ENCODE data around the gene LRRC56. TPM values are rescaled to one million over a fixed set of nuclear protein-coding genes. Genes with fewer than 3 reads are reported as not detected.

Gene LRRC56
- polyA plus RNA-seq, 1 experiment, result 1.5 TPM

DNA sequence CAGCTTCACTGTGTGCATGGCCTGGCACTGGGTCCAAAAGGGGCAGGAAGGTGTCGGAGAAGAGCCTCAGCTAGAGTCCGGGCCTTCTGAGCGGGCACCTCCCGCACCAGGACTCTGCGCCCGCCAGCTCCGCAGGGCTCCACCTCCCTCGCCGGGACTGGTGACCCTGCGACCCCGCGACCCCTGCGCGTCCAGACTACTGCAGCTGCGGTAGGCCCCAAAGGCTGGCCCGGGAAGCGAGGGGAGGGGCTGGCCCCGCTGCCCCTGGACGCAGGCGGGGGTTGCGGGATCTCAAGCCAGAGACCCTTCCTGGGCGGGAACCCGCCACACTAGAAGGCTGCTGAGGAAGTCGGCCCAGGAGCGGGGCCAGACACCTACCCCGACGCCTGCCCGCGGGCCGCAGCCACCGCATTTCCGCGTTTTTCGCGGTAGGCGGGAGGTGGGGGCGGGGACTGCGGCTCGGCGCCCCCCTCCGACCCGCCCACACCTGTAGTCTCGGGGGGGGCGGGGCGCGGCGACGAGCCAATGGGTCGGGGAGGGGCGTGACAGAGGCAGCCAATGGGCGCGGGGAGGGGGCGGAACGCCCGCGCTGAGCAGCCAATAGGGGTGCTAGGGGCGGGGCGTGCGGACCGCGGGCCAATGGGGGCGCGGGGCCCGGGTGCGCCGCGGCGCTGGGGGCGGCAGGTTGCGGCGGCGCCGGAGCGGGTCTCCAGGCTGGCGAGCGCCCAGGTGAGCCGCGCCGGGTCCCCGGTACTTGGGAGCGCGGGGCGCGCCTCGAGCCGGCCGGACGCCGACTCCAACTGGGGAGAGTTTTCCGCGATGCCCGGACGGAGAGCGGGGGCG lies 23.2 kb downstream of the LRRC56 start, which contains the start of the genes LMNTD2 and RASSF7:
Gene LMNTD2, minus strand, starts transcription at position 434 of the 843 bp plus-strand sequence. Its CDS starts 22 bp downstream, at position 412.
Gene RASSF7, plus strand, starts transcription at position 666 of the 843 bp plus-strand sequence. CDS start 799 bp downstream, outside the sequence.
- no peak for DNase-seq (ENCODE audit: low read depth)
- CTCF ChIA-PET, result interaction anchor here (1.3 kb wide), 1 partner anchor 163 kb away, joined by 5 read pairs; no protein-coding TSS in a partner anchor
- Histone ChIP-seq H3K36me3 (ENCODE audit: control insufficient read depth, insufficient read depth, low read length) (peaks cover 8% of the 10 kb centered on the region), H3K27me3 (ENCODE audit: control insufficient read depth, insufficient read depth, low read length) (peaks cover 13% of the 10 kb centered on the region), H3K4me3 (ENCODE audit: low read depth, low read length) (peak within 1 kb of the TSS; percentile 67)
- POLR2A ChIA-PET, result no interaction called here
- TF ChIP-seq CTCF (IDR thresholded peaks at IDR 0.05; ENCODE audit: insufficient read depth, low read depth, low read length), result no peak

GRCh38 chr11:561148-562003 lies 24.0 kb downstream of the LRRC56 start:
- ChIA-PET CTCF (no interaction called here), POLR2A (no interaction called here)
- H3K4me3 ChIP-seq (ENCODE audit: low read depth, low read length), result peak overlapping the region; percentile 60
- H3K27me3 ChIP-seq (ENCODE audit: control insufficient read depth, insufficient read depth, low read length), result peaks cover 12% of the 10 kb centered on the region
- no peak for DNase-seq (ENCODE audit: low read depth)
- peaks cover 16% of the 10 kb centered on the region for H3K36me3 ChIP-seq (ENCODE audit: control insufficient read depth, insufficient read depth, low read length)
- no peak for TF ChIP-seq CTCF (IDR thresholded peaks at IDR 0.05; ENCODE audit: insufficient read depth, low read depth, low read length)

- Histone ChIP-seq H3K4me3 (ENCODE audit: low read depth, low read length) (peak overlapping the region; percentile 60; the same call in 1 of the 2 replicates), H3K36me3 (ENCODE audit: control insufficient read depth, insufficient read depth, low read length) (peaks cover 19% of the 10 kb centered on the region), H3K27me3 (ENCODE audit: control insufficient read depth, insufficient read depth, low read length) (peaks cover 5% of the 10 kb centered on the region)
- ChIA-PET CTCF (no interaction called here), POLR2A (interaction anchor here (0.5 kb wide), 1 partner anchor 258 kb away, joined by 22 read pairs; no protein-coding TSS in a partner anchor)
- no peak for TF ChIP-seq CTCF (IDR thresholded peaks at IDR 0.05; ENCODE audit: insufficient read depth, low read depth, low read length)
- DNase-seq (ENCODE audit: low read depth), result no peak
Observed at GRCh38 chr11:562046-562645, 24.8 kb downstream of the LRRC56 start.

DNA sequence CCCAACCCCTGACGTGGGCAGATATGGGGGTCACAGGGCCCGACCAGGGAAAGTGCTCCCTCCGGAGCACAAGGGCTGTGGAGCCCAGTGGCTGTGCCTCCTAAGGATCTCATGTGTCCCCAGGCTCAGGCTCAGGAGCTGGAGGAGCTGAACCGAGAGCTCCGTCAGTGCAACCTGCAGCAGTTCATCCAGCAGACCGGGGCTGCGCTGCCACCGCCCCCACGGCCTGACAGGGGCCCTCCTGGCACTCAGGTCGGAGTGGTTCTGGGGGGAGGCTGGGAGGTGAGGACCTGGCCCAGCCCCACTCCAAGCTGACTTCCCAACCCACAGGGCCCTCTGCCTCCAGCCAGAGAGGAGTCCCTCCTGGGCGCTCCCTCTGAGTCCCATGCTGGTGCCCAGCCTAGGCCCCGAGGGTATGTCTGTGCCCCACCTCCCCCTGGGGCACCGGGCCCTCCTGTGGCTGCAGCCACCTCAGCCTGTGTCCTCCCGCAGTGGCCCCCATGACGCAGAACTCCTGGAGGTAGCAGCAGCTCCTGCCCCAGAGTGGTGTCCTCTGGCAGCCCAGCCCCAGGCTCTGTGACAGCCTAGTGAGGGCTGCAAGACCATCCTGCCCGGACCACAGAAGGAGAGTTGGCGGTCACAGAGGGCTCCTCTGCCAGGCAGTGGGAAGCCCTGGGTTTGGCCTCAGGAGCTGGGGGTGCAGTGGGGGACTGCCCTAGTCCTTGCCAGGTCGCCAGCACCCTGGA lies 25.9 kb downstream of the LRRC56 start:
- H3K4me3 ChIP-seq (ENCODE audit: low read depth, low read length), result no peak overlapping the region
- no peak for TF ChIP-seq CTCF (IDR thresholded peaks at IDR 0.05; ENCODE audit: insufficient read depth, low read depth, low read length)
- H3K36me3 ChIP-seq (ENCODE audit: control insufficient read depth, insufficient read depth, low read length), result peaks cover 22% of the 10 kb centered on the region
- POLR2A ChIA-PET, result interaction anchor here (0.5 to 3.2 kb wide), 4 partner anchors 12 to 259 kb away, joined by 3 to 22 read pairs (median 12); partner anchors contain the start of genes DEAF1 and PHRF1
- H3K27me3 ChIP-seq (ENCODE audit: control insufficient read depth, insufficient read depth, low read length), result no peaks in the 10 kb centered on the region
- CTCF ChIA-PET, result interaction anchor here (0.8 to 3.1 kb wide), 3 partner anchors 8 to 165 kb away, joined by 4 to 13 read pairs (median 5); no protein-coding TSS in a partner anchor
- no peak for DNase-seq (ENCODE audit: low read depth)

Measured in BJ (cell line).